NT2/D1 (cell line): ENCODE results near the gene CASQ2.

ENCODE experiments used
- SUZ12 ChIP-seq: IDR thresholded peaks from 2 replicates; pipeline ENCODE4 v1.6.1; 2011; ENCODE audit not compliant: insufficient read length, insufficient read depth; ENCODE audit errors: extremely low read depth
- YY1 ChIP-seq: IDR thresholded peaks from 2 replicates; pipeline ENCODE4 v1.6.1; 2011; ENCODE audit not compliant: insufficient read length, insufficient read depth
- ZNF274 ChIP-seq: IDR thresholded peaks from 2 replicates; pipeline ENCODE4 v1.6.1; 2011; ENCODE audit warnings: mild to moderate bottlenecking, low read depth, low read length

DNA sequence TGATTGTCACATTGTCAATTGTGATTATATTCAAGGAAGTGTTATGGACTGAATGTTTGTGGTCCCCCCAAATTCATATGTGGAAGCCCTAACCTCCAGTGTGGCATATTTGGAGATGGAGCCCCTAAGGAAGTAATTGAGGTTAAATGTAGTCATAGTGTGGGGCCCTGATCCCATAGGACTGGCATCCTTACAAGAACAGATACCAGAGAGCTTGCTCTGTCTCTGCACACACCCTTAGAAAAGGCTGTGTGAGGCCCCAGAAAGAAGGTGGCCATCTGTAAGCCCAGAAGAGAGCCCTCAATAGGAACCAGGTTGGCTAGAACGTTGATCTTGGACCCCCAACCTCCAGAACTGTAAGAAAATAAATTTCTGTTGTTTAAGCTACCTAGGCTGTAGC, 98.6 kb downstream of the CASQ2 start:
- no peak for TF ChIP-seq ZNF274
- TF ChIP-seq SUZ12 = no peak
- no peak for TF ChIP-seq YY1
